SK-N-MC (cell line): ENCODE measurements around the gene GPR150.

ENCODE experiments used
- EZH2 ChIP-seq: fragments of 200-600 bp; sonication (generic); IDR thresholded peaks from one replicate; pipeline ENCODE4 v1.6.1; 2017; ENCODE audit warnings: antibody characterized with exemption
- POLR2AphosphoS5 ChIP-seq: IDR thresholded peaks from 2 replicates; pipeline ENCODE4 v1.6.1; 2012; ENCODE audit warnings: mild to moderate bottlenecking, low read depth, low read length, borderline replicate concordance

GRCh38 chr5:95644351-95645042 lies 24.6 kb downstream of the GPR150 start:
- TF ChIP-seq EZH2 (no peak), POLR2AphosphoS5 (no peak)
